Stimulated activated CD4-positive, alpha-beta T cell treated with anti-CD3 and anti-CD28 coated beads, Interleukin-2, amount 100 ng/mL, for 48 hours (primary cell): ENCODE data around the gene TRIM34.
"Not testable (repeated sequence)": the region's sequence is repeated elsewhere in the genome, so short reads cannot be mapped to it uniquely, and the experiment has no call there.

Experiments
- DNase-seq, 2 donors: peaks; one replicate each; pipeline ENCODE4 v3.0.0-alpha.2; 2020

Gene TRIM34

GRCh38 chr11:5621580-5621979 is 3.2 kb upstream of the TRIM34 start:
- DNase-seq: no peak

GRCh38 chr11:5622802-5623201 is 2.0 kb upstream of the TRIM34 start:
- DNase-seq: no peak

DNA sequence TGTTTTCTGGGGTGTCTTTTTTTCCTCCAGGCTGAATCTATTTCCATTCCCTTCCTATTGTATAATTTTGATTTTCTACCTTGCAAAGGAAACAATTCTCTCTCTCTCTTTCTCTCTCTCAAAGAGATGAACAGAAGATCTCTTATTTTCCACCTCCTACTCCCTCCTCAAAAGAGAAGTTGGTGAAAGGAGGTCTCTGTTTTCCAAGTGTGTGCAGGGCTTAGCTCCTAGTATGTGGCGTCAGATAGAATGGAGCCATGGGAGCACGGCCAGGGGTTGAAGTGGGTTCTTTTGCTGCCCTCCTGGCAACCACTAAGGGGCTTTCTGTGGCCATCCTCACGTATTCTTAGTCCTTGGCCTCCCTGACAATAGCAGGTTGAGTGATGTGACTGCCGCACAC is 480 bp downstream of the TRIM34 start:
- no peak for DNase-seq

DNA sequence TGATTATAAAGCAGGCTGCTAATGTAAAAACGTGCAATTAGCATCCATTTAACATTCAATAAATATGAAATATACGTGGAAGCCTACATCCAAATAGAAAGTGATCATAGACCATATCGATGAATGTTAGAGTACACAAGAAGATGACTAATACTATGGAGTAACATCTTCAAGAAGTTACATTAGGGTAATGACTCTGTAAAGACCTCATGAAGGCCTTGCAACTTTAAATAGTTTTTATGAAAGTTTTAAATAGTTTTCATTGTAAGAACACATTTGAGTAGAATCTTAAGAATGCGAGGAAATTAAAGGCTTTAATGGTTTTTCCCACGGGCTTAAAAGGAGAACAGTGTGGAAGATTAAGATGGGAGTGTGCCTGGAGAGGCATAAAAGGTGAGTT is 1.4 kb downstream of the TRIM34 start:
- no peak for DNase-seq

GRCh38 chr11:5631417-5631816 is 6.6 kb downstream of the TRIM34 start:
- no peak for DNase-seq

- no peak for DNase-seq
These were observed 7.3 kb downstream of the TRIM34 start for GRCh38 chr11:5631969-5632635.

DNA sequence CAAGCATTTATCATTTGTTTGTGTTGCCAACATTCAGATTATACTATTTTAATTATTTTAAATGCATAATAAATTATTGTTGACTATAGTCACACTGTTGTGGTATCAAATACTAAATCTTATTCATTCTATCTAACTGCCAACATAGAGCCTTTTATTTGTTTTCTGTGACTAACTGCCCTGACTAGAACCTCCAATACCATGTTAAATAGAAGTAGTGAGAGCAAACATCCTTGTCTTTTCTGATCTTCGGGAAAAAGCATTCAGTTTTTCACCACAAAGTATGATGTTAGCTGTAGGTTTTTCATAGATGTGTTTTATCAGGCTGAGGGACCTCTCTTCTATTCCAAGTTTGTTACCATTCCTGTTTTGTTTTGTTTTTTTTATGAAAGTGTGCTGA is 15.2 kb downstream of the TRIM34 start:
- no peak for DNase-seq

- no peak for DNase-seq
These were observed 18.8 kb downstream of the TRIM34 start for GRCh38 chr11:5643585-5643984.

DNA sequence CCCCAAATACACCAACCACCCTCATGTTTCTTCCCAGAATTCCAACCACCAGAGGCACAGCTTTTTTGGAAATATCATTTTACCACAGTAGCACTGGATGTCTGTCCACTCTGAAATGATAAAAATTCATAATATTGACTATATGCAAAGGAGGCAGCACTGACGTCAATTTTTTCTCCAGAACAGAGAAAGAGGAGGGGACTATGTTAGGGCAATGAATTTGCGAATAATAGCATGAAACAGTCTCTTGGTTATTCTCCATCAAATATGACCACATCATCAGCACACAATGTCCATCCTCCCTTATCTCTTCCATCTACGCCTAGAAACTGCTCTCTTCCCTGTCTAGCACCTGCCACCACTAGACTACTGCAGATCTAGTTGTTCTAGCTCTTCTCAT is 21.3 kb downstream of the TRIM34 start:
- DNase-seq: no peak

DNA sequence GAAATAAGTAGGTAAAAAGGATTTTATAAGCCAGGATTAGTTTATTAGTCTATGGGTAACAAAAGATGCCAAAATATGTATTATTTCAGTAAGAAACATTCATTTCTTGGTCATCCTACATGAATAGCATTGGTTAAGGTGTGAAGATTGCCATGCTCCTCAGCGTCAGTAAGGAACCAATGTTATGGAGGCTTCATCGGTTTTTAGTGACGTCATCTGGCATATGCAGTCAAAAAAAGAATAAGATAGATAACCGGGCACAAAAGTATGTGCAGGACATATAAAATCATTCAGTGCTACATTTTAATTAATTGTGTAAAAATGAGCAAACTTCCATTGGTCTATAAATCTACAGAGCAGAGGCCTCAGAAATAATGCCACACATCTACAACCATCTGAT is 30.7 kb downstream of the TRIM34 start:
- DNase-seq: no peak

GRCh38 chr11:5656956-5657355 is 32.2 kb downstream of the TRIM34 start:
- not testable (repeated sequence) for DNase-seq

DNA sequence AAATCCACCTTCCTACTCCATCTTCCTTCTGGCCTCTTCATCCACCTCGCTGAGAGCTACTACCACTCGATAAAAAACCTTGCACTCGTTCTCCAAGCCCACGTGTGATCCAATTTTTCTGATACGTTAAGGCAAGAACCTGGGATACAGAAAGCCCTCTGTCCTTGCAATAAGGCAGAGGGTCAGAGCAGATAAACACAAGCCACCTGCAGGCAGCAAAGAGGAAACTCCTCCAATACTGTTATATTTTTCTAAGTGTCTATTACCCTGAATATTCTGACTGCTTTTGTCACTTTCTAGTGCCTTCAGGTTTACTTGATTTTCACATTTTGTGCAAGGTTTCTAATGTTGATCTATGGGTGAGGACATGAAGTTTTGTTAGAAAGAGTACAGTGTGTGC is 33.5 kb downstream of the TRIM34 start:
- no peak for DNase-seq

GRCh38 chr11:5663511-5663910 is 38.7 kb downstream of the TRIM34 start:
- no peak for DNase-seq

DNA sequence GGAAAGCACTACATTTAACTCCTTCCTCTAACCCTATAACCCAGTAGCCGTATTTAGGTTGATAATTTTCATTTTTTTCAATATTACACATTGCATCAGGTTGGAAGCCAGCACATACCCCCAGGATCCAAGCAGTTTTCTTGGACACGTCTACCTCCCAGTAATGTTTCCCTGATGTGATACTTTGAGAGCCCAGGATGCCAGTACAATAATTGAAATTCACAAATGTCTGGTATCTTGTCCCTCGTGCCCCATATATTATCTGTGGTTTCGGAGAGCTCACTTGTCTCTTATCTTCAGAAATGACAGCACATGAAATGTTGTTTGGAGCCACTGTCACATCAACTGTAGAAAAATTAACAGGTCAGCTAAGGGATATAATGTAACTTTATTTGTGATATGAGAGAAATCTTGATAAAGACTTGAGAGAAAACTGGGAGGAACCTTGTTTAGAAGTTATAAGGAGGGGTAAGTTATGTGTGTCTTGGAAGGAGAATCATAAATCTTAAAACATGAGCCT is 40.3 kb downstream of the TRIM34 start:
- DNase-seq: no peak

GRCh38 chr11:5665746-5666401 is 41.1 kb downstream of the TRIM34 start:
- DNase-seq: no peak

GRCh38 chr11:5666402-5666793 is 41.6 kb downstream of the TRIM34 start:
- DNase-seq: no peak

DNA sequence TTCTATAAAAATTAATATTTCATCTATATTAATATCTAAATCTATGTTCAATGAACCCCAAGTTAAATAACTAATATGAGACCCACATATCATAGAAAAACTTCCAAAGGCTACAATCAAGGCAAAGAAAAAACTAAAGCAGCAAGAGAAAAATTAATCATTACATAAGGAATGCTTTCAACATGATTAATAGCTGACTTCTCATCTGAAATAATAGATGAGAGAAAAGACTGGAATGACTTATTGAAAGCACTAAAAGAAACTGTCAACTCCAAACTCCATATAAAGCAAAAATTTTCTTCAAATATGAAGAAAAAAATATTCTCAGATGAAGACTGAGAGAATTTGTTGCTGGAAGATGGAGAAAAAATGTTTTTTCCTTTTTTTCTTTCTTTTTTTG is 47.0 kb downstream of the TRIM34 start:
- DNase-seq: no peak

DNA sequence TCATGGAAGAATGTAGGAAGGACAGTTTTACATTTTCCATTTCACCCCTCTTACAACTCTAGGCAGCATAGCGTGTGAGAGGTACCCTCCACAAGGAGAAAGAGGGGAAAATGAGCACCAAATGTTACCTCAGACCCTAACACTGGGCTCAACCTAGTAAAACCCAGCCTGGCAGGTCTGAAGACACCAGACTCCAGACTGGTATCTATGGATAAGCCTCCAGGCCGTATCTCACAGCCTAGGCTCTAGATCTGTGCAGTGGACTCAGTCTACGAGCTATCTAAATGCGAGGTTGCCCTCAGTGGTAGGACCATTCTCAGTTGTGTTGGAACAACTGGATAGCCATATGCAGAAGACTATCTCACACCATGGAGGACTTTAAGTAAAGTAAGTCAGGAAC is 49.6 kb downstream of the TRIM34 start:
- no peak for DNase-seq

GRCh38 chr11:5679811-5680210 is 55.0 kb downstream of the TRIM34 start:
- DNase-seq: no peak

GRCh38 chr11:5682890-5683441 is 58.2 kb downstream of the TRIM34 start:
- DNase-seq: not testable (repeated sequence)

GRCh38 chr11:5683620-5684019 is 58.8 kb downstream of the TRIM34 start:
- peak in 1 of 2 donors; percentile 18 for DNase-seq

DNA sequence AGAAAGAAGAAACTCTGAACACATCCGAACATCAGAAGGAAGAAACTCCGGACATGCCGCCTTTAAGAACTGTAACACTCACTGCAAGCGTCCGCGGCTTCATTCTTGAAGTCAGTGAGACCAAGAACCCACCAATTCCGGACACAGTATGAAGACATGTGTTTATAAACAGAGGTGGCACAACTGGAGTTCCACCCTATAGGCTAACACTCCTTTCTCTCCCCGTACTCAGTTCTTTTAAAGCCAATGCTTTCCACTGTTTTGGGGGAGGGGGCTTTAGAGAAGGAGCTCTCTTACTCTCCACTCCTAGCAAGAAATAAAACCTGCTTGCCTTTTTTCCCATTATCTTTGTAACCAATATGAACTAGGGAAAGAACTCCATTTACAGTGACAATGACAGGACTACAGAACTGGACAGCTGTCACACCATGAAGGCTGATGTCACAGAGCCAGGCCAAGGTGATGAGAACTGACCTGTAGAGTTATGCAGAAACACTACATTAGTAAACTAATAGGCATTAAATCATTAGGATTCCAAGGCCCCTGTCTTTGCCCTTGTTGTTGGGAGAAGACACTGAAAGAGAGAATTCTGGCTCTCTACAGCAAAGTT is 59.3 kb downstream of the TRIM34 start:
- DNase-seq: no peak

DNA sequence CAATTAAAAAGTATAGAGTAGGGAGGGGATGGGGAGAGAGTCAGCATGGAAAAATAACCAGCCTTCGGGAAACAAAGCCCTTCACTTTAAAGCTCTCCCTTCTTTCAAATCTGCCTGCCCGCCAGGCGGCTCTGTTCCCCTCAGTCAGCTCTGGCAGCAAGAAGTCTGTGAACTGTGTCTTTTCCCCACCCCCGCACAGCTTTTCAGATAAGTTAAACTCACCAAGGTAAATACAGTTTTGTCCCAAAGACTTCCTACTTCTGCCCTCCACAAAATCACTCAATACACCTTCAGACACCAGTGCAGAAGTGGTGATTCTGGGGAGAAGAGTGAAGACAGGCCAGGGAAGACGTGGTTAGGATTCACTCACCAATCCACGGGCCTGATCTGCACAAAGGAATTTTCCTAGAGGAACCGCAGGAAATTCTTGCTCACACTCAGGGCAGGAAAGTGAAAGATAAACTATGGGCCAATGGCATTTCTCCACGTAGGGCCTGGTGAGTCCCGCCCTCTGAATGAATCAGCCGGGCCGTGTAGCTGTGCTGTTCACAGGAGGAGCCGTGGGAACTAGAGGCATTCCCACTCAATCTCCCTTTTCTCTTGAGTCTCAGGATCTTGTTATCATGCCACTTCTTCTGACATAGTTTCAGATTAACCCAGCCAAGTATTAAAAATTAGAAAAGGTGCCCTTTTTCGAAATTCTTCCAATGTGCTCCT is 60.0 kb downstream of the TRIM34 start, which contains the start of gene TRIM5:
TSS of gene TRIM5 (minus strand) at position 429 of the 717 bp plus-strand sequence. CDS start 4,897 bp downstream, outside the sequence.
- DNase-seq: peak; percentile 67 to 70
